Activated T-cell treated with anti-CD3 and anti-CD28 coated beads, Interleukin-2, amount 50 U/mL, for 72 hours (primary cell): ENCODE results near the gene KLK1. TPM values are rescaled to one million over a fixed set of nuclear protein-coding genes. Genes with fewer than 3 reads are reported as not detected.
"Not testable (repeated sequence)": the region's sequence is repeated elsewhere in the genome, so short reads cannot be mapped to it uniquely, and the experiment has no call there.

Experiments used
- ATAC-seq, 2 donors: fragments of 150-1000 bp; cut with Tn5 transposase; replicated peaks in 1 of 2; 2 replicates each; pipeline ENCODE4 v1.10.0; 2021; ENCODE audit warnings: moderate library complexity in 2 of 2, mild to moderate bottlenecking in 1 of 2
- DNase-seq, 2 donors: peaks; one replicate each; pipeline ENCODE4 v3.0.0; 2021 to 2022; ENCODE audit warnings: mixed read lengths in 1 of 2
- H3K27ac Mint-ChIP-seq: one replicate; pipeline ENCODE4 v1.8.0; 2022; ENCODE audit warnings: mild to moderate bottlenecking, moderate library complexity, mixed read lengths
- H3K27me3 Mint-ChIP-seq: one replicate; pipeline ENCODE4 v1.8.0; 2022; ENCODE audit warnings: low read depth, mixed read lengths
- H3K36me3 Mint-ChIP-seq, 2 donors: one replicate each; pipeline ENCODE4 v1.8.0; 2022; ENCODE audit warnings: mixed read lengths in 2 of 2, mild to moderate bottlenecking in 1 of 2; ENCODE audit not compliant: insufficient read depth in 2 of 2
- H3K4me1 Mint-ChIP-seq: one replicate; pipeline ENCODE4 v1.8.0; 2022; ENCODE audit warnings: low read depth, mixed read lengths
- H3K4me3 Mint-ChIP-seq, 2 donors: one replicate each; pipeline ENCODE4 v1.8.0; 2022; ENCODE audit warnings: mild to moderate bottlenecking in 2 of 2, mixed read lengths in 2 of 2, moderate library complexity in 2 of 2
- H3K9me3 Mint-ChIP-seq, 2 donors: one replicate each; pipeline ENCODE4 v1.8.0; 2022; ENCODE audit warnings: mixed read lengths in 2 of 2
- total RNA-seq, 2 donors: library from RNA; stranded (reverse); gene quantifications; one replicate each; pipeline ENCODE4 v1.2.3, GENCODE V29; 2022

The KLK1 gene
- total RNA-seq, 2 donors from 2014 or later, result 1.7 to 2.3 TPM

- Mint-ChIP-seq H3K4me3 (peak overlapping the region; percentile 81 to 93), H3K36me3 (peaks cover 4 to 6% of the 10 kb centered on the region in 2 donors), H3K27me3 (peaks cover 64% of the 10 kb centered on the region), H3K27ac (no peak overlapping the region), H3K9me3 (peaks cover 2 to 4% of the 10 kb centered on the region in 2 donors), H3K4me1 (peaks cover 47% of the 10 kb centered on the region)
- DNase-seq, result no peak
- no peak for ATAC-seq
These were observed 4.0 kb downstream of the KLK1 start for GRCh38 chr19:50819636-50820035.

- H3K36me3 Mint-ChIP-seq, result peaks cover 4 to 6% of the 10 kb centered on the region in 2 donors
- H3K27me3 Mint-ChIP-seq, result peaks cover 69% of the 10 kb centered on the region
- ATAC-seq (no peak), DNase-seq (no peak)
- peak overlapping the region; percentile 82 to 93 for H3K4me3 Mint-ChIP-seq
- peaks cover 2 to 4% of the 10 kb centered on the region in 2 donors for H3K9me3 Mint-ChIP-seq
- H3K27ac Mint-ChIP-seq, result no peak overlapping the region
- peaks cover 47% of the 10 kb centered on the region for H3K4me1 Mint-ChIP-seq
These were observed 4.6 kb downstream of the KLK1 start for GRCh38 chr19:50818859-50819472.

GRCh38 chr19:50817941-50818858 is 5.4 kb downstream of the KLK1 start:
- peaks cover 4 to 6% of the 10 kb centered on the region in 2 donors for H3K36me3 Mint-ChIP-seq
- H3K9me3 Mint-ChIP-seq, result peaks cover 2 to 4% of the 10 kb centered on the region in 2 donors
- peaks cover 68% of the 10 kb centered on the region for H3K27me3 Mint-ChIP-seq
- peaks cover 47% of the 10 kb centered on the region for H3K4me1 Mint-ChIP-seq
- DNase-seq (peak; percentile 79 to 84), ATAC-seq (peak; percentile 50 to 67)
- peak overlapping the region; percentile 63 for H3K27ac Mint-ChIP-seq
- peak overlapping the region; percentile 82 to 93 for H3K4me3 Mint-ChIP-seq

GRCh38 chr19:50815439-50815838 is 8.1 kb downstream of the KLK1 start:
- H3K27me3 Mint-ChIP-seq, result peaks cover 41% of the 10 kb centered on the region
- ATAC-seq (no peak), DNase-seq (no peak)
- no peak overlapping the region for H3K4me3 Mint-ChIP-seq
- H3K36me3 Mint-ChIP-seq, result peaks cover 4 to 6% of the 10 kb centered on the region in 2 donors
- no peak overlapping the region for H3K27ac Mint-ChIP-seq
- H3K9me3 Mint-ChIP-seq, result peaks cover 4% of the 10 kb centered on the region in 2 donors
- H3K4me1 Mint-ChIP-seq, result peaks cover 41% of the 10 kb centered on the region

- Mint-ChIP-seq H3K9me3 (peaks cover 5% of the 10 kb centered on the region in 2 donors), H3K27me3 (peaks cover 35% of the 10 kb centered on the region), H3K4me1 (peaks cover 35% of the 10 kb centered on the region), H3K4me3 (no peak overlapping the region), H3K27ac (no peak overlapping the region), H3K36me3 (peaks cover 4 to 6% of the 10 kb centered on the region in 2 donors)
- DNase-seq (no peak), ATAC-seq (no peak)
These were observed 8.7 kb downstream of the KLK1 start for GRCh38 chr19:50814883-50815282.

GRCh38 chr19:50812474-50812873 is 11.1 kb downstream of the KLK1 start:
- H3K27ac Mint-ChIP-seq, result no peak overlapping the region
- H3K4me3 Mint-ChIP-seq, result no peak overlapping the region
- H3K27me3 Mint-ChIP-seq, result peaks cover 20% of the 10 kb centered on the region
- no peak for ATAC-seq
- peaks cover 16% of the 10 kb centered on the region for H3K4me1 Mint-ChIP-seq
- H3K9me3 Mint-ChIP-seq, result peaks cover 5% of the 10 kb centered on the region in 2 donors
- H3K36me3 Mint-ChIP-seq, result peaks cover 4% of the 10 kb centered on the region in 2 donors
- no peak for DNase-seq

GRCh38 chr19:50811622-50812238 is 11.9 kb downstream of the KLK1 start:
- H3K9me3 Mint-ChIP-seq, DNase-seq, H3K27ac Mint-ChIP-seq, ATAC-seq, H3K4me1 Mint-ChIP-seq, H3K36me3 Mint-ChIP-seq, H3K4me3 Mint-ChIP-seq: not testable (repeated sequence)
- H3K27me3 Mint-ChIP-seq, result peaks cover 20% of the 10 kb centered on the region

- Mint-ChIP-seq H3K4me3 (no peak overlapping the region), H3K27ac (no peak overlapping the region), H3K36me3 (peaks cover 2 to 3% of the 10 kb centered on the region in 2 donors), H3K27me3 (no peaks in the 10 kb centered on the region), H3K4me1 (peaks cover 13% of the 10 kb centered on the region), H3K9me3 (peaks cover 1 to 2% of the 10 kb centered on the region in 2 donors)
- ATAC-seq, result no peak
- DNase-seq, result no peak
These were observed 14.7 kb downstream of the KLK1 start for GRCh38 chr19:50808856-50809255.

- Mint-ChIP-seq H3K4me3 (peak overlapping the region; percentile 93 to 100), H3K36me3 (peaks cover 13 to 30% of the 10 kb centered on the region in 2 donors)
- ATAC-seq, result peak; percentile 98
These were observed 18.9 kb downstream of the KLK1 start for GRCh38 chr19:50804420-50805272.

GRCh38 chr19:50803633-50804419 is 19.8 kb downstream of the KLK1 start:
- ATAC-seq (no peak), DNase-seq (no peak)
- peaks cover 41% of the 10 kb centered on the region for H3K4me1 Mint-ChIP-seq
- peak overlapping the region; percentile 100 for H3K27ac Mint-ChIP-seq
- H3K27me3 Mint-ChIP-seq, result no peaks in the 10 kb centered on the region
- H3K36me3 Mint-ChIP-seq, result peaks cover 13 to 30% of the 10 kb centered on the region in 2 donors
- H3K9me3 Mint-ChIP-seq, result no peaks in the 10 kb centered on the region
- H3K4me3 Mint-ChIP-seq, result peak overlapping the region; percentile 93 to 100

More at GRCh38 chr19:50804420-50805272, 18.9 kb downstream of the KLK1 start:
- DNase-seq, result peak; percentile 98 to 99
- no peaks in the 10 kb centered on the region for H3K27me3 Mint-ChIP-seq
- H3K27ac Mint-ChIP-seq, result peak overlapping the region; percentile 100
- H3K9me3 Mint-ChIP-seq, result no peaks in the 10 kb centered on the region
- H3K4me1 Mint-ChIP-seq, result peaks cover 41% of the 10 kb centered on the region

GRCh38 chr19:50801107-50801506 is 22.5 kb downstream of the KLK1 start:
- Mint-ChIP-seq H3K4me3 (peak overlapping the region; percentile 39 to 100), H3K4me1 (peaks cover 41% of the 10 kb centered on the region), H3K27ac (peak overlapping the region; percentile 66), H3K27me3 (no peaks in the 10 kb centered on the region), H3K9me3 (no peaks in the 10 kb centered on the region), H3K36me3 (peaks cover 18 to 38% of the 10 kb centered on the region in 2 donors)
- DNase-seq (no peak), ATAC-seq (no peak)

GRCh38 chr19:50799547-50799851 is 24.1 kb downstream of the KLK1 start:
- H3K4me1 Mint-ChIP-seq, result peaks cover 30% of the 10 kb centered on the region
- peaks cover 18 to 38% of the 10 kb centered on the region in 2 donors for H3K36me3 Mint-ChIP-seq

More at GRCh38 chr19:50799547-50799851, 24.1 kb downstream of the KLK1 start:
- H3K27me3 Mint-ChIP-seq, result no peaks in the 10 kb centered on the region
- no peak overlapping the region for H3K4me3 Mint-ChIP-seq
- H3K9me3 Mint-ChIP-seq, result no peaks in the 10 kb centered on the region
- DNase-seq (no peak), ATAC-seq (no peak)
- no peak overlapping the region for H3K27ac Mint-ChIP-seq
